ENCODE data around the gene NOXA1. TPM values are rescaled to one million over a fixed set of nuclear protein-coding genes. Genes with fewer than 3 reads are reported as not detected.

NOXA1 gene
- total RNA-seq, 6 experiments from 2014 or later = 4.7 to 8.0 (median 5.7) TPM

- DNase-seq = peak in 1 of 3 donors; percentile 47
- WGBS (ENCODE audit: insufficient coverage, low coverage, low lambda C conversion rate, missing lambda C conversion rate) = 67% methylated on average over 1 of the region's 30 CpGs
- Histone ChIP-seq H3K36me3 (no peaks in the 10 kb centered on the region), H3K9me3 (no peaks in the 10 kb centered on the region), H3K27ac (no peak overlapping the region), H3K4me1 (peaks cover 0 to 4% (median 0%) of the 10 kb centered on the region in 4 donors), H3K4me3 (no peak overlapping the region), H3K27me3 (no peaks in the 10 kb centered on the region)
- intact Hi-C loops (cut with DNase I) = no loop called here
- TF ChIP-seq POLR2A (IDR thresholded peaks at IDR 0.05) = no peak
- no peak for TF ChIP-seq CTCF (IDR thresholded peaks at IDR 0.05)
- no peak for ATAC-seq
Measured at GRCh38 chr9:137462986-137463930, 40.1 kb downstream of the NOXA1 start.

DNA sequence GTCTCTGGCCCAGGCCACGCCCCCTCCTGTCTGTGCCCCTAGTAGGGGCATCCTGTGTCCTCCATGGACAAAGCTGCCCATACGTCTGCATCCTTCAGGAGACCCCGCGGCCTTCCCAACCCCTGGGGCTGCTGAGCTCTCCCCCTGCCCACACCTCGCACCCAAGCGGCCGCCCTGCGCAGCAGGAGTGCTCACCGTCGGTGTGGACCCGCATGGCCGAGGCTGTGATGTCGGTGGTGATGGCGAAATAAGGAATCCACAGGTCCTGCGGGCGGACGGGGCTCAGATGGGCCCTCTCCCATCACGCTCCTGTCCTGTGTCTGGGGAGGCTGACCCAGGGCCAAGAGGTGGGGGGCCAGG, 40.7 kb downstream of the NOXA1 start:
- Histone ChIP-seq H3K4me1 (no peaks in the 10 kb centered on the region), H3K27me3 (no peaks in the 10 kb centered on the region), H3K36me3 (no peaks in the 10 kb centered on the region), H3K27ac (no peak overlapping the region), H3K9me3 (no peaks in the 10 kb centered on the region), H3K4me3 (no peak overlapping the region)
- ATAC-seq = no peak
- intact Hi-C loops (cut with DNase I) = no loop called here
- WGBS (ENCODE audit: insufficient coverage, low coverage, low lambda C conversion rate, missing lambda C conversion rate) = no CpG with 5 or more reads among the region's 18 CpGs
- DNase-seq = peak in 1 of 3 donors; percentile 45
- TF ChIP-seq CTCF (IDR thresholded peaks at IDR 0.05) = no peak

DNA sequence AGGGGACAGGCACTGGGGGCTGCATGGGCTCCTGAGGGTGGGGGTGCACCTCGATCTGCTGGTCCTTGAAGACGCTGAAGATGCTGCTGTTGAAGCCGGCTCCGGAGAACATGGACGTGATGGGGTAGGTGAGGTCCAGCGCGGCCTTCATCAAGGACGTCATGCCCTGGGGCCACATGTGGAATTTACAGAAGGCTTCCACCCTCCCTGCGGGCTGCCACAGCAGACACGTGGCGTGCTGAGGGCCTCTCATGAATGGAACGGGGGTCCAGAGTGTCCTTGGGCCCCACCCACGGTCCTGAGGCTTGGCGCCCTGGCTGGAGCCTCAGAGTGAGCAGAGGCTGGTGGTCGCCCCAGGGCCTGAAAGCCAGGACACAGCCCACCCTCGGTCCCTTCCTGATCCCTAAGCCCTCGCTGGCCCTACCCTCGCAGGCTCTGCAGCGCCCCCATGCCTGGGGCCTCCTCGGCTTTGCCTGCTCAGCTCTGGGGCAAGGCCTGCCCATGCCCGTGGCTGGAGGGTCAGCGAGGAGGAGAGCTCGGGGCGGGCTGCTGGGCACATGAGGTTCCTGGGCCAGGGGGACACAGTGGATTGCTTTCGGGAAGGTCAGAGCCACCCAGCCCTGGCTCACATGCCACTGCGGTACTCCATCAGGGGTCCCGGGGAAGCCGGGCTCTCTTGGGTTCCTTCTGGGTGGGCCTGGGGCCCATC, 41.3 kb downstream of the NOXA1 start:
- no CpG with 5 or more reads among the region's 28 CpGs for WGBS (ENCODE audit: insufficient coverage, low coverage, low lambda C conversion rate, missing lambda C conversion rate)
- intact Hi-C loops (cut with DNase I) = no loop called here
- Histone ChIP-seq H3K4me1 (no peaks in the 10 kb centered on the region), H3K36me3 (no peaks in the 10 kb centered on the region), H3K9me3 (no peaks in the 10 kb centered on the region), H3K27ac (no peak overlapping the region), H3K27me3 (no peaks in the 10 kb centered on the region), H3K4me3 (no peak overlapping the region)
- TF ChIP-seq POLR2A (IDR thresholded peaks at IDR 0.05) = no peak
- no peak for TF ChIP-seq CTCF (IDR thresholded peaks at IDR 0.05)
- DNase-seq (peak in 1 of 3 donors; percentile 42), ATAC-seq (no peak)

- no peak for ATAC-seq
- WGBS (ENCODE audit: insufficient coverage, low coverage, low lambda C conversion rate, missing lambda C conversion rate) = no CpG with 5 or more reads among the region's 23 CpGs
- intact Hi-C loops (cut with DNase I) = no loop called here
- TF ChIP-seq CTCF (IDR thresholded peaks at IDR 0.05) (no peak), POLR2A (IDR thresholded peaks at IDR 0.05) (no peak)
- Histone ChIP-seq H3K4me1 (no peaks in the 10 kb centered on the region), H3K9me3 (no peaks in the 10 kb centered on the region), H3K36me3 (no peaks in the 10 kb centered on the region), H3K27me3 (no peaks in the 10 kb centered on the region), H3K27ac (no peak overlapping the region), H3K4me3 (no peak overlapping the region)
- DNase-seq = peak in 1 of 3 donors; percentile 8
Measured at GRCh38 chr9:137465000-137465719, 42.0 kb downstream of the NOXA1 start.

All from right lobe of liver (tissue), 6 donors.